ENCODE data around the gene SCN2B.

The SCN2B gene

GRCh38 chr11:118175993-118176777, at the start of gene SCN2B:
SCN2B (minus strand) TSS chr11:118176639; CDS start chr11:118176431, 208 bp downstream.
- in situ Hi-C loops (cut with MboI; ENCODE audit: low sequenced_read_pairs), result no loop called here

- in situ Hi-C loops (cut with MboI; ENCODE audit: low sequenced_read_pairs), result no loop called here
Measured at GRCh38 chr11:118224511-118225188, 48.2 kb upstream of the SCN2B start, which contains the start of gene JAML. JAML (minus strand) TSS chr11:118225011; CDS start chr11:118214866, 10,145 bp downstream.

DNA sequence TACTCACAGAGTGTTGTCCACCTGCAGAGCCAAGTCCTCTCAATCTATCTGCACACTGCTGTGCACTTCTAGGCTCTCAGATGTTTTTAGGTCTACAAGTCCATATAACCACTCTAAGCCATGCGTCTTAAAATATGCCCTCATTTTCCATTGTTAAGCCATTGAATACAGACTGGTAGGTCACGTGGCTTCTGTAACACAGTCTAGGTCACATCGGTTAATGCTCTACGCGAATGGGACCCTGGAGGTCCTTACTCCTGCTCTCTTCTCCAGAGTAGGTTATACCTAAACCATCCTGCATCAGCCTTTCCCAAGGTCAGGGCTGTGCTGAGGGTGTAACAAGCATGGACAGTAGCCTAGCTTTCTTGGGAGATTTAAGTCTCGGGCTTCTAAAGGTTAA, 47.6 kb upstream of the SCN2B start:
- in situ Hi-C loops (cut with MboI; ENCODE audit: low sequenced_read_pairs), result no loop called here

- in situ Hi-C loops (cut with MboI; ENCODE audit: low sequenced_read_pairs), result no loop called here
Measured at GRCh38 chr11:118223570-118223969, 47.1 kb upstream of the SCN2B start.

DNA sequence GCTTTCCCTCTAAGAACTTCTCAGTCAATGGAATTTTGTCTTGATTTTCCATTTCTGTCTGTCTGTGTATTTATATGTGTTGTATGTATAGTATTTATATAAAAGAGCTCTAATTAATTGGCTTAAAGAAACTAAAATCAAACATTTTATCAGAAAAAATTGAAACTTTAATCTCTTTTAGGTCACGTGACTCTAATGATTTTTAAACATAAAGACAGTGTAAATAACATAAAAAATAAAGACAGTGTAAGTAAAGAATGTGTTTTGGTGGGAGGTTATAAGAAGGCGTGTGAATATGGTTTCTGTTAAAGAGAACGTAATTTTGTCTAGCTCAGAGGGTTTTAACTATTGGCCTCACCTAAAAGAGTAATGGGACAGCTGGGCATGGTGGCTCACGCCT, 46.0 kb upstream of the SCN2B start:
- in situ Hi-C loops (cut with MboI; ENCODE audit: low sequenced_read_pairs), result no loop called here

DNA sequence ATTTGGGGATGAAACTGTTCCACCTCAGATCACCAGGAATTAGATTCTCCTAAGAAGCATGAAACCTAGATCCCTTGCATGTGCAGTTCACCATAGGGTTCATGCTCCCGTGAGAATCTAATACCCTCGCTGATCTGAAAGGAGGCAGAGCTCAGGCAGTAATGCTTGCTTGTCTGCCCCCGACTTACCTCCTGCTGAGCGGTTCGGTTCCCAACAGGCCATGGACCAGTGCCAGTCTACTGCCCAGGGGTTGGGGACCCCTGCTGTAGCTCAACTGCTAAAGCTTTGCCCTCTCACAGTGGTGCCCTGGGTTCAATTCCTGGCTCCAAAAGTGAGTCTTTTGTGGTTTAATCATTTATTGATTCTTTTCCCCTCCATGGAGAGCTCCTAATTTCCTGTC, 45.0 kb upstream of the SCN2B start:
- in situ Hi-C loops (cut with MboI; ENCODE audit: low sequenced_read_pairs), result no loop called here

DNA sequence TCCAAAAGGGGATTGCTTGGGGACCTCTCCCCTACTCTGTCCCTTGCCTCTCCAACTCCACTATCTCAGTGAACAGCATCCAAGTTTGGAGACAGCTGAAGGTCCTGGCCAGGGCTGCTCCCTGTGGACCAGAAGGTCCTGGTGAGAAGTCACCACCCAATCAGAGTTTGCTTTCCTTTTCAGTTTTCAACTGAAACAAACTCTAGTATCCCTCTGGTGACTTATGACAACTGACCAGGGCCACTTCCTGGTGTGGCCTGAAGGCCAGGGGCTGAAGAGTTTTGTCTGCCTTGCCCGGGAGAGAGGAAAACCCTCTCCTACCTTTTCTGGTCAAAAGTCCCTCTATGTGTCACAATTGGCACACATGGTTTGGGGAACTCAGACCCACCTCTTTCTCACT, 43.3 kb upstream of the SCN2B start:
- in situ Hi-C loops (cut with MboI; ENCODE audit: low sequenced_read_pairs), result no loop called here

- in situ Hi-C loops (cut with MboI; ENCODE audit: low sequenced_read_pairs), result no loop called here
Measured at GRCh38 chr11:118219244-118219643, 42.8 kb upstream of the SCN2B start.

DNA sequence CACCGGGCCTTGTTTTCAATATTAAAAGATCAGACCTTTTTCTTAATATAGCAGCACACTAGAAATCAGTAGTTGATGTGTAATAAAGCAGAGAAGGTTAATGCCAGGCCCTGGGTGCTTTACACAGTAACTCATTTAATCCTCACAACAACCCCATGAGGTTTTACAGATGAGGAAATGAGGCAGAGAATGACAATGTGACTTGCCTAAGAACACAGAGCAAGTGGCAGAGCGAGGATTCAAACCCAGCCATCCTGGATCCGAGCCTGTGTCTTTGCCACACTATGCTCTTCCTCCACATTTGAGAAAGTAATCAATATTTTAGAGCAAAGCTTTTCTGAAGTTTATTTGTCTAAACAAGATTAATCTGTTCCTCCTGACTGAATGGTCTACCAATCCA, 41.1 kb upstream of the SCN2B start:
- in situ Hi-C loops (cut with MboI; ENCODE audit: low sequenced_read_pairs), result no loop called here

DNA sequence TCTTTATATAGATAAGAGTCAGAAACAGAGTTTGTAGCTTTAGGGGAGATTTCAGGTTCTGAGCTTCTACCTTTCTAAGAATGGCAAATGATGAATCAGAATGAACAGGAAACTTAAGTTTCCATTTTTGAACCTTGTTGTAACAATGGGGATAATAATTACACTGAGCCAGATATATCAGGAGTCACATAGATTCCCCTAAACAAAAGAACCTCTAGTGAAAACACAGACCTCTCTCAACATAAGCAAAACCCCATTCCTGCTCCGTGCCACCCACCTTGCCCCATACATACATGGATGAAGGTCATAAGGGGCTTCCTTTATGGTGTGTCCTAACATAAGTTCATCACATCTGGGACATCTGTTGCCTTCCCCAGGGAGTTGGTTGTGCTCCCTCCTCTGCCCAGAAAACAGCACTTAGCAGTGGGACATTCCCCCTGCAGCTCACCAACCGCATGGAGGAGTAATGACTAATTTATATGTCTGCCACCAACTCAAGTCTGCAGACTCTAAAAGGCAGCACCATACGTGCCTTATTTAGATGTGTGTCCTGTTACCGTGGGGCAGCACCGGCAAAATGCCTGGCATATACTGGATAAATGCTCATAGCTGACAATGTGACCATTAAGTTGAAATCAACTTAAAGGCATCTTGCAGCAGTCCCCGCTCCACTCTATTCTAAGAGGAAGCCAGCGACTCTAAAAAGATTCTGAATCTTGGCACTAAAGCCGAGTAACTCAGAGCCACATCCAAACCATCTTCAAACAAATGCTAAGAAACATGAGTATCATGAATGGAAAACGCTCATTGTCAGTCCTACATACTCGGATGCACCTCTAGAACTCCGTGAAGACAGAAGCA, 40.4 kb upstream of the SCN2B start:
- in situ Hi-C loops (cut with MboI; ENCODE audit: low sequenced_read_pairs), result no loop called here

- in situ Hi-C loops (cut with MboI; ENCODE audit: low sequenced_read_pairs), result no loop called here
Measured at GRCh38 chr11:118215765-118216164, 39.3 kb upstream of the SCN2B start.

DNA sequence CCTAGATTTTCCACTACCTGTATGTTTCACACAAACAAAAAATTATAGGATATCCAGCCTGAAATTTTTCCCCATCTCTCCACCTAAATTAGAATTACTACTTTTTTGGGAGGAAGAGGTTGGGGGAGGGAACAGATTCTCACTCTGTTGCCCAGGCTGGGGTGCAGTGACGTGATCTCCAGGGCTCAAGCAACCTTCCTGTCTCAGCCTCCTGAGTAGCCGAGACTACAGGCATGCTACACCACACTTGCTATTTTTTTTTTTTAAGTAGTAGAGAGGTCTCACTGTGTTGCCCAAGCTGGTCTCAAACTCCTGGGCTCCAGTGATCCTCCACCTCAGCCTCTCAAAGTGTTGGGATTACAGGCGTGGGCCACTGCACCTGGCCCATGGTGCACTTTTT, 38.8 kb upstream of the SCN2B start:
- in situ Hi-C loops (cut with MboI; ENCODE audit: low sequenced_read_pairs), result no loop called here

DNA sequence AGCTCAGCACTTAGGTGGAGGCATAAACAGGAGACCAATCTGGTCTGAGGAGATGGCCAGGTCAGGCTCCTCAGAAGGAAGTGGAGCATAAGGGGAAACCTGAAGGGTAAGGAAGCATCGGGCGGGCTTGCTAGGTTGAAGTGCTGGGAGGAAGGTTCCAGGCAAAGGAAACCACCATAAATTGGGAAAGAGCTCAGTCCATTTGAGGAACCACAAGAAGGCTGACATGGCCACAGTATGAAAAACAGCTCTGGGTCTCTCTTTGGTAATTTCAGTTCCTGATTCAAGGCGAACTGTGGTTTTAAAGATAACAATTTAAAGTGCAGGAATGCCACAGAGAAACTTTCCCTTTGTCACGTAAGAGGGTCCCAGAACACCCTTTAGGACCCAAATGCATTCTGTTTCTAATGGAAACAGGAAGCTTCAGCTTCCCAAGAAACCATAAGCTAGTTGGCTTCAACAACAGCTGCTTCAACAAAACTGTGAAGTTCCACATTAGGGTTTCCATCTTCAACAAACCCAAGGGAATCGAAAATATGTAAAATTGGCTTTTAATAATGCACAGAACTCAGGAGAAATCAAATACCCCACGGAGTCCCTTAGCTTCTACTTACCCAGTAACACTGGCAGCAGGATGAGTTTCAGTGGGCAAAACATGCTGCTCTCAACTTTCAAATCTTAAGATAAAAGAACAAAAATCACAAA, 37.9 kb upstream of the SCN2B start:
- in situ Hi-C loops (cut with MboI; ENCODE audit: low sequenced_read_pairs), result no loop called here

DNA sequence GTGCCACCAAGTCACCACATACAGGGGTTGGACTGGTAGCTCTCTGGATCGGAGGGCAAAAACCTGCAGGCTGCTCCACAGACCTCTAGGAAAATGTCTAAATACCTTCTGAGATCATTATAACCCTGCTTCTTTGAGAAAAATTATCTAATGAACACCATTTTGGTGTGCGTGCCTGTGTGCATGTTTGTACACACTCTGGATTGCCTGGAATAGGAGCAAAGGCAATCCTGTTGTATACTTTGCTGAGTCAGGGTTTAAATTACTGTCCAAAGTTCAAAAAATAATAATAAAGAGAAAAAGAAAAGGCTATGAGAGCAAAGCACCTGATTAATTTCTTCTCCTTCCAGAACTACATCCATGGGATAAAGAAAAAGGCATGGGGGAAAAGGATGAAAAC, 37.3 kb upstream of the SCN2B start:
- in situ Hi-C loops (cut with MboI; ENCODE audit: low sequenced_read_pairs), result no loop called here

DNA sequence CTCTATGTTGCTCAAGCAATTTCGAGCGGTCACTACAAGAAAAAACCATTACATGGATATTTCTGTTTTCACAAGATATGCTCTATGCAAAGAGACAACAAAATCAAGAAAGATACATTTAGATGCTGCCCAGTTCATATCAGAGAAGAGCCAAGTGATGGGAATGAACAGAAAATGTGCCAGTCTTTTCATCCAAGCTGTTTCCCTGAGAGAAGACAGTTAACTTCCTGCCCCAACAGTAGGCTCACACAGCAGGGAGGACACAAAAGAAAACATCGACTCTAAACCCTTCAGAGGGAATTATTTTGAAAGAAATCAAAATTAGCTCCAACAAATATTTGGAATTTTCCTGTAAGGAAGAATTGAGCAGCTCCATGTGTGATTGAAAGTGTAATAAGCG, 36.8 kb upstream of the SCN2B start:
- in situ Hi-C loops (cut with MboI; ENCODE audit: low sequenced_read_pairs), result no loop called here

- in situ Hi-C loops (cut with MboI; ENCODE audit: low sequenced_read_pairs), result no loop called here
Measured at GRCh38 chr11:118212781-118213191, 36.3 kb upstream of the SCN2B start.

- in situ Hi-C loops (cut with MboI; ENCODE audit: low sequenced_read_pairs), result no loop called here
Measured at GRCh38 chr11:118212131-118212725, 35.8 kb upstream of the SCN2B start.

DNA sequence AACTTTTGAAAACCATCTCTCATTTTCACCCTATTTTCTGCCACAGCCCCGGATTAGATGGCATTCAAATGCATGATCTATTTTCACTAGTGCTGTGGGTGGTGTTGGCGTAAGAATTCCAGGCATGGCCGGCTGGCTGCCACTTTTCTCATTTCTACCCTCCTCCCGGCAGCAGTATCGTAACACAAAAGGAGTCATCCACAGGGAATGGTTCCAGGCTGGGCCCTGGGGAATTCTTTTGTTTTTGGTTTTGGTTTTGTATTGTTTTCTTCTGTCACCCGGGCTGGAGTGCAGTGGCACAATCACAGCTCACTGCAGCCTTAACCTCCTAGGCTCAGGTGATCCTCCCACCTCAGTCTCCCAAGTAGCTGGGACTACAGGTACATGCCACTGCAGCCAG, 34.6 kb upstream of the SCN2B start:
- in situ Hi-C loops (cut with MboI; ENCODE audit: low sequenced_read_pairs), result no loop called here

DNA sequence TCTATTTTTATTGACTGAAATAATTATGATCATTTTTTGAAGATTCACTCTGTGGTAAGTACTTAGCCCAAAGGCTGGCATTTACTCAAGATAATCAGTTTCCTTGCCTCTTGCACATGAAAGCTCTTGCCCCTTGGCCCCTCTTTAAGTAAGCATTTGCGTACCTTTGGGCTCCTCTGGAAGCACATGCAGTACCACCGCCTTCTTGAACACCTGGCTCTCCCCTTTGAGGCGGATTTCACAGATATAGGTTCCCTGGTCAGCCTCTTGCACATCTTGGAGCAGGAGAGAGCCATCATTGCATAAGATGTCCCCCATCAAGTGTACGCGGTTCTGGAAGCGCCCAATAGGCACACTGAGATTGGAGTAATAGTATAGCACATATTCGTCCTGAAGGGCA, 33.9 kb upstream of the SCN2B start:
- in situ Hi-C loops (cut with MboI; ENCODE audit: low sequenced_read_pairs), result no loop called here

DNA sequence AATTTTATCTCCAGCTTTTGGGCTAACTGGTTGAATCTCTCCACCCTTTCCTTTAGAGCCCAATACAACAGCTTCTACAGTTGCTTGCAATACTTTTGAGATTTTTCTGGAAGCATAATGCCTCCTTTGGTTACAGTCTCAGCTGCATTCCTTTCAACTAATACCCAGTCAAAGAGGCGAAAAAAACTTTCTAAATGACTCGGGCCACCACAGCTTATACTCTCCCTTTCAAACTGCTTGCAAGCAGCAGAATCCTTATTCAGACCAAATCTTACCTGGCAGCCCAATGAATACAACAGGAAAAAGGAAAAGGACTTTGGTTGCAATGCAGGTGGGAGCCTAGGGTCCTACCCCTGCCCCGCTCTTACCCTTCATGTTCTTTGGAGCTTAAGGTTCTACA, 32.6 kb upstream of the SCN2B start:
- in situ Hi-C loops (cut with MboI; ENCODE audit: low sequenced_read_pairs), result no loop called here
